Fibroblast of lung (primary cell): Measurements from ENCODE around the gene SNRNP25. TPM values are rescaled to one million over a fixed set of nuclear protein-coding genes. Genes with fewer than 3 reads are reported as not detected.

ENCODE experiments used
- DNase-seq, 2 donors: peaks; one replicate each; pipeline versions ENCODE4 v3.0.0 to v3.0.0-alpha.2; 2010; ENCODE audit warnings: low read depth in 2 of 2
- H2AFZ ChIP-seq: 2 replicates; pipeline ENCODE4 v1.5.1; 2012; ENCODE audit warnings: low read length, control low read depth, inconsistent platforms
- H3K27ac ChIP-seq: 2 replicates; pipeline ENCODE4 v1.5.1; 2011; ENCODE audit warnings: low read length, control low read depth; ENCODE audit not compliant: insufficient read depth
- H3K27me3 ChIP-seq: 2 replicates; pipeline ENCODE4 v1.5.1; 2011; ENCODE audit warnings: mild to moderate bottlenecking, low read length; ENCODE audit not compliant: control insufficient read depth, insufficient read depth
- H3K36me3 ChIP-seq: 2 replicates; pipeline ENCODE4 v1.5.1; 2011; ENCODE audit warnings: low read length; ENCODE audit not compliant: control insufficient read depth, insufficient read depth
- H3K4me1 ChIP-seq: 2 replicates; pipeline ENCODE4 v1.5.1; 2011; ENCODE audit warnings: low read length; ENCODE audit not compliant: control insufficient read depth, insufficient read depth; ENCODE audit errors: extremely low read depth
- H3K4me2 ChIP-seq: 2 replicates; pipeline ENCODE4 v1.5.1; 2011; ENCODE audit warnings: low read length, control low read depth; ENCODE audit not compliant: insufficient read depth; ENCODE audit errors: extremely low read depth
- H3K4me3 ChIP-seq, 4 experiments: fragments of 200-600 bp in 1 of 4; sonication (generic) in 1 of 4; replicated peaks in 1 of 4; 2 replicates each; pipeline ENCODE4 v1.5.1; 2011 to 2016; ENCODE audit warnings: low read length in 4 of 4, low read depth in 3 of 4, mild to moderate bottlenecking in 3 of 4, control low read depth in 2 of 4, inconsistent platforms in 1 of 4, mixed read lengths in 1 of 4; ENCODE audit not compliant: insufficient read depth in 1 of 4; ENCODE audit errors: control extremely low read depth in 1 of 4
- H3K79me2 ChIP-seq: 2 replicates; pipeline ENCODE4 v1.5.1; 2012; ENCODE audit warnings: mild to moderate bottlenecking, low read length, inconsistent platforms; ENCODE audit not compliant: control insufficient read depth, insufficient read depth
- H3K9ac ChIP-seq: 2 replicates; pipeline ENCODE4 v1.5.1; 2011; ENCODE audit warnings: mild to moderate bottlenecking, low read length, control low read depth; ENCODE audit not compliant: insufficient read depth
- H3K9me3 ChIP-seq: 2 replicates; pipeline ENCODE4 v1.5.1; 2012; ENCODE audit warnings: low read depth, low read length; ENCODE audit not compliant: control insufficient read depth, insufficient read depth
- H4K20me1 ChIP-seq: 2 replicates; pipeline ENCODE4 v1.5.1; 2011; ENCODE audit warnings: low read length; ENCODE audit not compliant: control insufficient read depth, insufficient read depth; ENCODE audit errors: extremely low read depth
- CTCF ChIP-seq, 2 donors: IDR thresholded peaks in 1 of 2; conservative IDR thresholded peaks in 1 of 2; 1 replicate in 1 of 2; 2 replicates in 1 of 2; pipeline ENCODE4 v1.5.1; 2011 to 2012; ENCODE audit warnings: low read length in 2 of 2, control low read depth in 1 of 2, inconsistent platforms in 1 of 2, low read depth in 1 of 2, mild to moderate bottlenecking in 1 of 2
- EZH2 ChIP-seq: IDR thresholded peaks from 2 replicates; pipeline ENCODE4 v1.5.1; 2012; ENCODE audit warnings: low read length, control low read depth, mild to moderate bottlenecking; ENCODE audit errors: missing control alignments
- polyA plus RNA-seq, 2 donors: library from polyadenylated mRNA; depleted of rRNA in 1 of 2; stranded (reverse) in 1 of 2; unstranded in 1 of 2; fragments of >200 nt; gene quantifications; 2 replicates each; pipeline ENCODE4 v1.2.1, GENCODE V29; 2011 to 2012; ENCODE audit warnings: missing spikeins in 1 of 2
- total RNA-seq: library from RNA; depleted of rRNA; stranded (reverse); fragments of >200 nt; gene quantifications from 2 replicates; pipeline ENCODE4 v1.2.1, GENCODE V29; 2014

Gene SNRNP25
- total and polyA plus RNA-seq, 2 donors (not counting 1 experiment from before 2014, with no cell fraction given): 20.5 to 25.9 TPM

- Histone ChIP-seq H3K4me3 (no peak overlapping the region), H3K9ac (no peak overlapping the region), H3K4me1 (peaks cover 21% of the 10 kb centered on the region), H2AFZ (no peak overlapping the region), H3K4me2 (no peak overlapping the region), H3K79me2 (no peaks in the 10 kb centered on the region), H3K27me3 (no peaks in the 10 kb centered on the region), H3K36me3 (peaks cover 7% of the 10 kb centered on the region), H4K20me1 (no peaks in the 10 kb centered on the region), H3K9me3 (no peaks in the 10 kb centered on the region), H3K27ac (no peak overlapping the region)
- no peak for DNase-seq
- TF ChIP-seq CTCF (conservative IDR thresholded peaks at IDR 0.05 in 1 of 2, IDR thresholded peaks at IDR 0.05 in 1 of 2; ENCODE audit: low read depth in 1 of 2, low read length in 2 of 2): no peak
- TF ChIP-seq EZH2: no peak
Observed at GRCh38 chr16:104355-104754, 50.7 kb downstream of the SNRNP25 start.

GRCh38 chr16:104928-105327 lies 51.3 kb downstream of the SNRNP25 start:
- H3K27me3 ChIP-seq: no peaks in the 10 kb centered on the region
- H3K9ac ChIP-seq: no peak overlapping the region
- H3K27ac ChIP-seq: no peak overlapping the region
- H3K4me1 ChIP-seq: peaks cover 21% of the 10 kb centered on the region
- no peak overlapping the region for H2AFZ ChIP-seq
- no peaks in the 10 kb centered on the region for H3K79me2 ChIP-seq
- H3K4me3 ChIP-seq: no peak overlapping the region
- DNase-seq: no peak
- H3K9me3 ChIP-seq: no peaks in the 10 kb centered on the region
- H3K36me3 ChIP-seq: peaks cover 7% of the 10 kb centered on the region
- no peaks in the 10 kb centered on the region for H4K20me1 ChIP-seq
- TF ChIP-seq EZH2 (no peak), CTCF (conservative IDR thresholded peaks at IDR 0.05 in 1 of 2, IDR thresholded peaks at IDR 0.05 in 1 of 2; ENCODE audit: low read depth in 1 of 2, low read length in 2 of 2) (no peak)
- H3K4me2 ChIP-seq: no peak overlapping the region

- TF ChIP-seq CTCF (conservative IDR thresholded peaks at IDR 0.05 in 1 of 2, IDR thresholded peaks at IDR 0.05 in 1 of 2; ENCODE audit: low read depth in 1 of 2, low read length in 2 of 2): no peak
- TF ChIP-seq EZH2: no peak
- no peaks in the 10 kb centered on the region for H3K9me3 ChIP-seq
- no peak for DNase-seq
- H3K79me2 ChIP-seq: no peaks in the 10 kb centered on the region
- no peaks in the 10 kb centered on the region for H3K27me3 ChIP-seq
- H3K4me3 ChIP-seq: no peak overlapping the region
- H3K4me1 ChIP-seq: peaks cover 21% of the 10 kb centered on the region
- no peak overlapping the region for H2AFZ ChIP-seq
- no peak overlapping the region for H3K4me2 ChIP-seq
- H3K9ac ChIP-seq: no peak overlapping the region
- no peaks in the 10 kb centered on the region for H4K20me1 ChIP-seq
- H3K27ac ChIP-seq: no peak overlapping the region
- peaks cover 9% of the 10 kb centered on the region for H3K36me3 ChIP-seq
Observed at GRCh38 chr16:105521-105920, 51.9 kb downstream of the SNRNP25 start.
